HepG2 (cell line): ENCODE data around the gene PRM3. TPM values are rescaled to one million over a fixed set of nuclear protein-coding genes. Genes with fewer than 3 reads are reported as not detected.

Source experiments
- AKNA ChIP-seq: sonication (generic); formaldehyde crosslinking; IDR thresholded peaks from 2 replicates; pipeline ENCODE4 v1.4.0; 2020; ENCODE audit warnings: missing genetic modification reagents, borderline replicate concordance
- ARID5B ChIP-seq: IDR thresholded peaks from 2 replicates; pipeline ENCODE4 v1.4.0; 2020; ENCODE audit warnings: mild to moderate bottlenecking, missing genetic modification reagents
- EHMT2 ChIP-seq: fragments of 200-600 bp; sonication (generic); IDR thresholded peaks from 2 replicates; pipeline ENCODE4 v1.7.0; 2017; ENCODE audit warnings: antibody characterized with exemption, low read depth, low read length, borderline replicate concordance
- HMG20A ChIP-seq: IDR thresholded peaks from 2 replicates; pipeline ENCODE4 v1.6.1; 2016; ENCODE audit warnings: borderline replicate concordance
- ISX ChIP-seq: sonication (generic); formaldehyde crosslinking; conservative IDR thresholded peaks from 2 replicates; pipeline ENCODE4 v1.5.0; 2020; ENCODE audit warnings: missing genetic modification reagents
- MED8 ChIP-seq: sonication (generic); formaldehyde crosslinking; IDR thresholded peaks from 2 replicates; pipeline ENCODE4 v1.8.1; 2023; ENCODE audit warnings: mild to moderate bottlenecking, missing genetic modification reagents; ENCODE audit not compliant: insufficient replicate concordance
- MXI1 ChIP-seq: IDR thresholded peaks from 3 replicates; pipeline ENCODE4 v1.6.1; 2012; ENCODE audit warnings: low read depth, low read length, inconsistent platforms, borderline replicate concordance
- NR3C1 ChIP-seq: sonication (generic); formaldehyde crosslinking; IDR thresholded peaks from 2 replicates; pipeline ENCODE4 v1.4.0; 2020; ENCODE audit warnings: missing genetic modification reagents
- NRL ChIP-seq: sonication (generic); formaldehyde crosslinking; IDR thresholded peaks from 2 replicates; pipeline ENCODE4 v1.5.0; 2020; ENCODE audit warnings: missing genetic modification reagents, mild to moderate bottlenecking, moderate library complexity, borderline replicate concordance
- PLRG1 ChIP-seq: fragments of 450-650 bp; conservative IDR thresholded peaks from 2 replicates; pipeline ENCODE4 v1.6.1; 2016
- SMARCC2 ChIP-seq: fragments of 450-650 bp; IDR thresholded peaks from 2 replicates; pipeline ENCODE4 v1.6.1; 2017; ENCODE audit warnings: antibody characterized with exemption, mild to moderate bottlenecking
- TEF ChIP-seq: sonication (generic); formaldehyde crosslinking; IDR thresholded peaks from 2 replicates; pipeline ENCODE4 v1.5.0; 2020; ENCODE audit warnings: missing genetic modification reagents
- ZFP1 ChIP-seq: IDR thresholded peaks from 2 replicates; pipeline ENCODE4 v1.6.1; 2016
- ZNF180 ChIP-seq: sonication (generic); formaldehyde crosslinking; IDR thresholded peaks from 2 replicates; pipeline ENCODE4 v1.4.0; 2020; ENCODE audit warnings: low read depth, missing genetic modification reagents, borderline replicate concordance
- ZNF292 ChIP-seq: sonication (generic); formaldehyde crosslinking; IDR thresholded peaks from 2 replicates; pipeline ENCODE4 v1.8.1; 2022; ENCODE audit warnings: mild to moderate bottlenecking, low read depth, missing genetic modification reagents, borderline replicate concordance
- ZNF597 ChIP-seq: sonication (generic); formaldehyde crosslinking; IDR thresholded peaks from 2 replicates; pipeline ENCODE4 v1.5.0; 2020; ENCODE audit warnings: missing genetic modification reagents
- ZNF704 ChIP-seq: sonication (generic); formaldehyde crosslinking; IDR thresholded peaks from 2 replicates; pipeline ENCODE4 v1.8.1; 2023; ENCODE audit warnings: mild to moderate bottlenecking, inconsistent platforms, moderate library complexity, missing genetic modification reagents, borderline replicate concordance
- ZSCAN29 ChIP-seq: sonication (generic); formaldehyde crosslinking; conservative IDR thresholded peaks from 2 replicates; pipeline ENCODE4 v1.4.0; 2020; ENCODE audit warnings: mild to moderate bottlenecking, missing genetic modification reagents
- polyA plus RNA-seq, 8 experiments: library from polyadenylated mRNA; depleted of rRNA in 3 of 8; stranded (reverse) in 7 of 8; unstranded in 1 of 8; fragments of >200 nt; fragmentation: Illumina TruSeq in 4 of 8; extraction: Trizol in 4 of 8; gene quantifications; 2 replicates each; pipeline versions ENCODE4 v1.2.1 to v1.2.3, GENCODE V29; 2011 to 2016; ENCODE audit warnings: low read depth in 4 of 8, missing spikeins in 1 of 8, mixed read lengths in 1 of 8; ENCODE audit not compliant: insufficient read depth in 1 of 8
- total RNA-seq, 5 experiments: library from RNA; depleted of rRNA; stranded (reverse); fragments of >200 nt; fragmentation: Illumina TruSeq; extraction: Trizol; gene quantifications; 2 replicates each; pipeline ENCODE4 v1.2.3, GENCODE V29; 2016; ENCODE audit warnings: low read depth in 1 of 5

Gene PRM3
- total and polyA plus RNA-seq, 2 of the 13 experiments (the other 11 are each of a cell fraction or from before 2014, with no cell fraction given) = not detected

- no peak for TF ChIP-seq ZNF597 (CRISPR knock-in tag)
- 0 out of 2 replicates have a peak, but pooled peaks have one; percentile 22 for TF ChIP-seq ZNF292 (CRISPR knock-in tag)
- TF ChIP-seq ZNF704 = no peak
- TF ChIP-seq TEF (CRISPR knock-in tag) = no peak
- TF ChIP-seq ISX (CRISPR knock-in tag) = no peak
- TF ChIP-seq ZSCAN29 (CRISPR knock-in tag) = no peak
- no peak for TF ChIP-seq PLRG1
- TF ChIP-seq MED8 (CRISPR knock-in tag) = no peak
- TF ChIP-seq MXI1 = no peak
- no peak for TF ChIP-seq NRL (CRISPR knock-in tag)
- no peak for TF ChIP-seq ZFP1 (CRISPR knock-in tag)
- TF ChIP-seq ARID5B (CRISPR knock-in tag) = no peak
- TF ChIP-seq ZNF180 (CRISPR knock-in tag) = no peak
- no peak for TF ChIP-seq SMARCC2
- no peak for TF ChIP-seq EHMT2
- TF ChIP-seq AKNA (CRISPR knock-in tag) = no peak
- TF ChIP-seq NR3C1 (CRISPR knock-in tag) = no peak
- TF ChIP-seq HMG20A = no peak
These were observed 2.9 kb upstream of the PRM3 start, which contains the start of gene PRM2 (continued) for GRCh38 chr16:11276143-11276895.
